SU-DHL-6 (cell line): Measurements from ENCODE around the gene LTF.

Experiments
- EZH2phosphoT487 ChIP-seq: fragments of 200-600 bp; sonication (generic), shearing (Covaris generic); conservative IDR thresholded peaks from 2 replicates; pipeline ENCODE4 v1.6.1; 2018; ENCODE audit warnings: mild to moderate bottlenecking, antibody characterized with exemption, low read length, moderate library complexity, mixed read lengths
- TF ChIP-seq, protein P1 (sequence below): fragments of 200-600 bp; sonication (generic); IDR thresholded peaks from one replicate; pipeline ENCODE4 v1.5.1; 2017; ENCODE audit warnings: antibody characterized with exemption, mild to moderate bottlenecking, low read length, moderate library complexity; ENCODE audit not compliant: insufficient read depth, poor library complexity, severe bottlenecking

DNA sequence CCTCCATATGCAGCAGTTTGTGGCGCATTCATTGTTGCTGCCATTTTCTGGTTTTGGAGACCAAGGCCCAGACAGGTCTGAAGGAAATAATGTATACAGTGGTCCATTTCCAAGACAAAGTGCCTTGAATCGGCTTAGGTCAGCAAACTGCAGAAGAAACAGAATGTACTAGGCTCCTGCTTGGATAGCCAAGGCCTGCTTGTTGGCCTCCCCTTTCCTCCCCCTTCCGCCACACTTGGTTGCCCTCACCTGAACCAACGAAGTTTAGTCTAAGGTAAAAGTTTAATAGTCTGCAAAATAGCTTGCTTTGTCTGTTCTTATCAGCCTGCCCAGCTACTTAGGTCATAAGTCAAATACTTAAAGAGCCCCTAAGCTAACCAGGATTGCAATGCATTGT lies 21.1 kb upstream of the LTF start:
- TF ChIP-seq, protein P1, sequence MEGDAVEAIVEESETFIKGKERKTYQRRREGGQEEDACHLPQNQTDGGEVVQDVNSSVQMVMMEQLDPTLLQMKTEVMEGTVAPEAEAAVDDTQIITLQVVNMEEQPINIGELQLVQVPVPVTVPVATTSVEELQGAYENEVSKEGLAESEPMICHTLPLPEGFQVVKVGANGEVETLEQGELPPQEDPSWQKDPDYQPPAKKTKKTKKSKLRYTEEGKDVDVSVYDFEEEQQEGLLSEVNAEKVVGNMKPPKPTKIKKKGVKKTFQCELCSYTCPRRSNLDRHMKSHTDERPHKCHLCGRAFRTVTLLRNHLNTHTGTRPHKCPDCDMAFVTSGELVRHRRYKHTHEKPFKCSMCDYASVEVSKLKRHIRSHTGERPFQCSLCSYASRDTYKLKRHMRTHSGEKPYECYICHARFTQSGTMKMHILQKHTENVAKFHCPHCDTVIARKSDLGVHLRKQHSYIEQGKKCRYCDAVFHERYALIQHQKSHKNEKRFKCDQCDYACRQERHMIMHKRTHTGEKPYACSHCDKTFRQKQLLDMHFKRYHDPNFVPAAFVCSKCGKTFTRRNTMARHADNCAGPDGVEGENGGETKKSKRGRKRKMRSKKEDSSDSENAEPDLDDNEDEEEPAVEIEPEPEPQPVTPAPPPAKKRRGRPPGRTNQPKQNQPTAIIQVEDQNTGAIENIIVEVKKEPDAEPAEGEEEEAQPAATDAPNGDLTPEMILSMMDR = no peak
- TF ChIP-seq EZH2phosphoT487 = no peak
